ENCODE results near the gene CHST11.

CHST11 gene

GRCh38 chr12:104656921-104657320, 200.2 kb downstream of the CHST11 start:
- no peak for DNase-seq (ENCODE audit: low read depth)
- no peak overlapping the region for H3K4me3 ChIP-seq (ENCODE audit: low read length)
- no peak for TF ChIP-seq CTCF (conservative IDR thresholded peaks at IDR 0.05; ENCODE audit: low read depth, low read length)

- no peak for TF ChIP-seq CTCF (conservative IDR thresholded peaks at IDR 0.05; ENCODE audit: low read depth, low read length)
- H3K4me3 ChIP-seq (ENCODE audit: low read length) = no peak overlapping the region
- no peak for DNase-seq (ENCODE audit: low read depth)
Measured at GRCh38 chr12:104657726-104658484, 201.2 kb downstream of the CHST11 start.

- no peak for DNase-seq (ENCODE audit: low read depth)
- TF ChIP-seq CTCF (conservative IDR thresholded peaks at IDR 0.05; ENCODE audit: low read depth, low read length) = no peak
Measured at GRCh38 chr12:104659058-104659457, 202.3 kb downstream of the CHST11 start.

GRCh38 chr12:104662203-104662602, 205.5 kb downstream of the CHST11 start:
- H3K4me3 ChIP-seq (ENCODE audit: low read length) = no peak overlapping the region
- DNase-seq (ENCODE audit: low read depth) = no peak
- TF ChIP-seq CTCF (conservative IDR thresholded peaks at IDR 0.05; ENCODE audit: low read depth, low read length) = no peak

More at GRCh38 chr12:104659058-104659457, 202.3 kb downstream of the CHST11 start:
- H3K4me3 ChIP-seq (ENCODE audit: low read length) = no peak overlapping the region

- no peak for DNase-seq (ENCODE audit: low read depth)
- TF ChIP-seq CTCF (conservative IDR thresholded peaks at IDR 0.05; ENCODE audit: low read depth, low read length) = no peak
- H3K4me3 ChIP-seq (ENCODE audit: low read length) = no peak overlapping the region
Measured at GRCh38 chr12:104662908-104663307, 206.2 kb downstream of the CHST11 start.

- no peak for DNase-seq (ENCODE audit: low read depth)
- TF ChIP-seq CTCF (conservative IDR thresholded peaks at IDR 0.05; ENCODE audit: low read depth, low read length) = no peak
- H3K4me3 ChIP-seq (ENCODE audit: low read length) = no peak overlapping the region
Measured at GRCh38 chr12:104664351-104664750, 207.6 kb downstream of the CHST11 start.

GRCh38 chr12:104665296-104665695, 208.5 kb downstream of the CHST11 start:
- DNase-seq (ENCODE audit: low read depth) = no peak
- H3K4me3 ChIP-seq (ENCODE audit: low read length) = no peak overlapping the region
- TF ChIP-seq CTCF (conservative IDR thresholded peaks at IDR 0.05; ENCODE audit: low read depth, low read length) = no peak

Measured in retinal pigment epithelial cell (primary cell).